Neural progenitor cell (in vitro differentiated cells): Measurements from ENCODE around the gene USP31. TPM values are rescaled to one million over a fixed set of nuclear protein-coding genes. Genes with fewer than 3 reads are reported as not detected.

ENCODE experiments used
- DNase-seq: peaks from one replicate; pipeline ENCODE4 v3.0.0-alpha.2; 2016; ENCODE audit warnings: low spot score
- H2AFZ ChIP-seq: fragments of 200-600 bp; sonication (generic); replicated peaks from 2 replicates; pipeline ENCODE4 v1.6.1; 2016; ENCODE audit warnings: antibody characterized with exemption
- H3F3A ChIP-seq: fragments of 200-600 bp; sonication (generic); 2 replicates; pipeline ENCODE4 v1.6.1; 2016; ENCODE audit warnings: antibody characterized with exemption, low read depth
- H3K27ac ChIP-seq: fragments of 200-600 bp; sonication (generic); 2 replicates; pipeline ENCODE4 v1.5.1; 2016; ENCODE audit warnings: mild to moderate bottlenecking
- H3K27me3 ChIP-seq: fragments of 200-600 bp; sonication (generic); 2 replicates; pipeline ENCODE4 v1.6.1; 2016; ENCODE audit warnings: mild to moderate bottlenecking, moderate library complexity
- H3K36me3 ChIP-seq: fragments of 200-600 bp; sonication (generic); 2 replicates; pipeline ENCODE4 v1.5.1; 2016
- H3K4me1 ChIP-seq: fragments of 200-600 bp; sonication (generic); 2 replicates; pipeline ENCODE4 v1.6.1; 2016; ENCODE audit warnings: mixed run types
- H3K4me2 ChIP-seq: fragments of 200-600 bp; sonication (generic); 2 replicates; pipeline ENCODE4 v1.6.1; 2016
- H3K4me3 ChIP-seq: fragments of 200-600 bp; sonication (generic); 2 replicates; pipeline ENCODE4 v1.5.1; 2016
- H3K79me2 ChIP-seq: fragments of 200-600 bp; sonication (generic); 2 replicates; pipeline ENCODE4 v1.6.1; 2016; ENCODE audit warnings: low read depth
- H3K9ac ChIP-seq: fragments of 200-600 bp; sonication (generic); 2 replicates; pipeline ENCODE4 v1.6.1; 2016
- H3K9me3 ChIP-seq: fragments of 200-600 bp; sonication (generic); 2 replicates; pipeline ENCODE4 v1.5.1; 2016; ENCODE audit warnings: low read depth
- H4K20me1 ChIP-seq: fragments of 200-600 bp; sonication (generic); 2 replicates; pipeline ENCODE4 v1.6.1; 2016; ENCODE audit warnings: low read depth
- H3K27ac Mint-ChIP-seq: 3 replicates; pipeline ENCODE4 v1.8.0; 2021; ENCODE audit warnings: mixed read lengths
- H3K27me3 Mint-ChIP-seq: 2 replicates; pipeline ENCODE4 v1.8.0; 2022; ENCODE audit warnings: low read depth, mild to moderate bottlenecking, inconsistent platforms, moderate library complexity, mixed read lengths; ENCODE audit not compliant: insufficient read depth
- H3K36me3 Mint-ChIP-seq: 3 replicates; pipeline ENCODE4 v1.8.0; 2021; ENCODE audit warnings: mixed read lengths
- H3K4me1 Mint-ChIP-seq: 3 replicates; pipeline ENCODE4 v1.8.0; 2021; ENCODE audit warnings: mixed read lengths
- H3K4me3 Mint-ChIP-seq: 3 replicates; pipeline ENCODE4 v1.8.0; 2021; ENCODE audit warnings: mild to moderate bottlenecking, moderate library complexity, mixed read lengths
- H3K9me3 Mint-ChIP-seq: 3 replicates; pipeline ENCODE4 v1.8.0; 2020; ENCODE audit warnings: mixed read lengths
- CTCF ChIP-seq: fragments of 200-600 bp; sonication (generic); IDR thresholded peaks from 2 replicates; pipeline ENCODE4 v1.5.1; 2017; ENCODE audit warnings: antibody characterized with exemption, mild to moderate bottlenecking
- EZH2 ChIP-seq: fragments of 200-600 bp; sonication (generic); IDR thresholded peaks from 2 replicates; pipeline ENCODE4 v1.6.1; 2017; ENCODE audit warnings: antibody characterized with exemption, mild to moderate bottlenecking, moderate library complexity
- EZH2phosphoT487 ChIP-seq: fragments of 200-600 bp; sonication (generic); IDR thresholded peaks from 2 replicates; pipeline ENCODE4 v1.6.1; 2017; ENCODE audit warnings: antibody characterized with exemption
- total RNA-seq: library from RNA; depleted of rRNA; stranded (reverse); fragments of >200 nt; gene quantifications from 2 replicates; pipeline ENCODE4 v1.2.3, GENCODE V29; 2015; ENCODE audit warnings: low replicate concordance

USP31 gene
- total RNA-seq, 1 donor from 2014 or later: 9.0 TPM

- no peak overlapping the region for H3K27ac Mint-ChIP-seq
- H3K9me3 ChIP-seq: no peaks in the 10 kb centered on the region
- peaks cover 23% of the 10 kb centered on the region for H3K27me3 ChIP-seq
- no peak overlapping the region for H3K4me3 ChIP-seq
- peaks cover 9% of the 10 kb centered on the region for H3K4me1 Mint-ChIP-seq
- TF ChIP-seq CTCF (no peak), EZH2phosphoT487 (no peak), EZH2 (no peak)
- no peak for DNase-seq
- H3K79me2 ChIP-seq: peaks cover 11% of the 10 kb centered on the region
- H3K4me2 ChIP-seq: no peak overlapping the region
- H3K9me3 Mint-ChIP-seq: no peaks in the 10 kb centered on the region
- no peak overlapping the region for H3K27ac ChIP-seq
- peaks cover 10% of the 10 kb centered on the region for H4K20me1 ChIP-seq
- peaks cover 16% of the 10 kb centered on the region for H3K27me3 Mint-ChIP-seq
- no peaks in the 10 kb centered on the region for H3K36me3 Mint-ChIP-seq
- H3K36me3 ChIP-seq: no peaks in the 10 kb centered on the region
- H3K4me3 Mint-ChIP-seq: no peak overlapping the region
- H3K9ac ChIP-seq: no peak overlapping the region
- no peak overlapping the region for H2AFZ ChIP-seq
- H3K4me1 ChIP-seq: peaks cover 6% of the 10 kb centered on the region
- H3F3A ChIP-seq: peaks cover 2% of the 10 kb centered on the region
Measured at GRCh38 chr16:23152386-23153178, 3.3 kb upstream of the USP31 start.

- no peak for DNase-seq
- H3K27me3 ChIP-seq: peaks cover 23% of the 10 kb centered on the region
- no peak overlapping the region for H3K9ac ChIP-seq
- no peaks in the 10 kb centered on the region for H3K9me3 ChIP-seq
- H3K4me1 Mint-ChIP-seq: peaks cover 29% of the 10 kb centered on the region
- no peak overlapping the region for H3K27ac Mint-ChIP-seq
- H3K27me3 Mint-ChIP-seq: peaks cover 12% of the 10 kb centered on the region
- H3K9me3 Mint-ChIP-seq: no peaks in the 10 kb centered on the region
- peaks cover 29% of the 10 kb centered on the region for H3K4me1 ChIP-seq
- H3K36me3 Mint-ChIP-seq: no peaks in the 10 kb centered on the region
- H3K4me3 ChIP-seq: peak overlapping the region; percentile 47
- no peak for TF ChIP-seq CTCF
- TF ChIP-seq EZH2: no peak
- TF ChIP-seq EZH2phosphoT487: no peak
- H3K27ac ChIP-seq: no peak overlapping the region
- H3K36me3 ChIP-seq: no peaks in the 10 kb centered on the region
- H3K4me3 Mint-ChIP-seq: peak overlapping the region; percentile 86
- H3K79me2 ChIP-seq: peaks cover 37% of the 10 kb centered on the region
- H4K20me1 ChIP-seq: peaks cover 36% of the 10 kb centered on the region
- H3K4me2 ChIP-seq: peak overlapping the region; percentile 73
- H3F3A ChIP-seq: peaks cover 11% of the 10 kb centered on the region
- H2AFZ ChIP-seq: peak overlapping the region; percentile 87
Measured at GRCh38 chr16:23149993-23150364, 727 bp upstream of the USP31 start.

- H3K4me3 Mint-ChIP-seq: peak overlapping the region; percentile 99
Measured at GRCh38 chr16:23148513-23149266, 562 bp downstream of the USP31 start.

More at GRCh38 chr16:23148513-23149266, 562 bp downstream of the USP31 start:
- Histone ChIP-seq H3K27me3 (peaks cover 23% of the 10 kb centered on the region), H3F3A (peaks cover 11% of the 10 kb centered on the region), H4K20me1 (peaks cover 49% of the 10 kb centered on the region), H3K4me3 (peak overlapping the region; percentile 88), H3K27ac (no peak overlapping the region), H3K9me3 (no peaks in the 10 kb centered on the region), H3K36me3 (no peaks in the 10 kb centered on the region), H3K79me2 (peaks cover 50% of the 10 kb centered on the region), H3K9ac (no peak overlapping the region), H3K4me1 (peaks cover 31% of the 10 kb centered on the region), H2AFZ (peak overlapping the region; percentile 76), H3K4me2 (peak overlapping the region; percentile 98)
- Mint-ChIP-seq H3K27me3 (peaks cover 12% of the 10 kb centered on the region), H3K4me1 (peaks cover 31% of the 10 kb centered on the region), H3K9me3 (no peaks in the 10 kb centered on the region), H3K36me3 (no peaks in the 10 kb centered on the region), H3K27ac (no peak overlapping the region)
- peak; percentile 65 for DNase-seq
- TF ChIP-seq EZH2phosphoT487: no peak
- TF ChIP-seq EZH2: no peak
- no peak for TF ChIP-seq CTCF
